Loucy (cell line): ENCODE data around the gene UBL4A.
"Not testable (repeated sequence)": the region's sequence is repeated elsewhere in the genome, so short reads cannot be mapped to it uniquely, and the experiment has no call there.

Source experiments
- H2AFZ ChIP-seq: fragments of 200-600 bp; sonication (generic); 2 replicates; pipeline ENCODE4 v1.6.0; 2016; ENCODE audit warnings: antibody characterized with exemption, mild to moderate bottlenecking, low read length, moderate library complexity
- H3F3A ChIP-seq: fragments of 200-600 bp; 2 replicates; pipeline ENCODE4 v1.6.0; 2016; ENCODE audit warnings: antibody characterized with exemption, low read depth, mild to moderate bottlenecking
- H3K27me3 ChIP-seq: fragments of 200-600 bp; sonication (generic); 2 replicates; pipeline ENCODE4 v1.6.1; 2014; ENCODE audit warnings: low read length, mild to moderate bottlenecking; ENCODE audit not compliant: insufficient read depth, poor library complexity, severe bottlenecking
- H3K36me3 ChIP-seq: fragments of 200-600 bp; sonication (generic); 2 replicates; pipeline ENCODE4 v1.6.1; 2016; ENCODE audit warnings: low read length; ENCODE audit not compliant: insufficient read depth
- H3K4me1 ChIP-seq: fragments of 200-600 bp; sonication (generic); 2 replicates; pipeline ENCODE4 v1.5.1; 2014; ENCODE audit warnings: low read length, mild to moderate bottlenecking; ENCODE audit not compliant: insufficient read depth, poor library complexity, severe bottlenecking
- H3K4me2 ChIP-seq: fragments of 200-600 bp; sonication (generic); 2 replicates; pipeline ENCODE4 v1.6.0; 2014; ENCODE audit warnings: antibody characterized with exemption, low read length, low read depth, mild to moderate bottlenecking; ENCODE audit not compliant: poor library complexity, severe bottlenecking
- H3K4me3 ChIP-seq: fragments of 200-600 bp; sonication (generic); 2 replicates; pipeline ENCODE4 v1.5.1; 2014; ENCODE audit warnings: low read length, mild to moderate bottlenecking, mixed read lengths; ENCODE audit not compliant: poor library complexity, severe bottlenecking
- H3K79me2 ChIP-seq: fragments of 200-600 bp; sonication (generic); 2 replicates; pipeline ENCODE4 v1.6.1; 2014; ENCODE audit warnings: low read length; ENCODE audit not compliant: insufficient read depth
- H3K9ac ChIP-seq: fragments of 200-600 bp; sonication (generic); 2 replicates; pipeline ENCODE4 v1.6.0; 2014; ENCODE audit warnings: mild to moderate bottlenecking, low read depth, low read length, moderate library complexity; ENCODE audit not compliant: poor library complexity, severe bottlenecking
- H3K9me2 ChIP-seq: fragments of 200-600 bp; sonication (generic); replicated peaks from 2 replicates; pipeline ENCODE4 v1.6.1; 2016; ENCODE audit warnings: low read depth, low read length, mixed read lengths
- H3K9me3 ChIP-seq: fragments of 200-600 bp; sonication (generic); 2 replicates; pipeline ENCODE4 v1.6.1; 2014; ENCODE audit warnings: mild to moderate bottlenecking, antibody characterized with exemption, low read length, low read depth; ENCODE audit not compliant: insufficient read depth
- H4K20me1 ChIP-seq: fragments of 200-600 bp; sonication (generic); 2 replicates; pipeline ENCODE4 v1.6.0; 2014; ENCODE audit warnings: antibody characterized with exemption, low read length, mild to moderate bottlenecking; ENCODE audit not compliant: insufficient read depth, poor library complexity, severe bottlenecking
- CTCF ChIP-seq: fragments of 200-600 bp; sonication (generic); conservative IDR thresholded peaks from 2 replicates; pipeline ENCODE4 v1.5.1; 2014; ENCODE audit warnings: mild to moderate bottlenecking, antibody characterized with exemption, low read length
- EZH2phosphoT487 ChIP-seq: fragments of 200-600 bp; IDR thresholded peaks from 2 replicates; pipeline ENCODE4 v1.6.1; 2018; ENCODE audit warnings: antibody characterized with exemption, mild to moderate bottlenecking, moderate library complexity, borderline replicate concordance

Gene UBL4A

GRCh38 chrX:154502989-154503388 lies 16.6 kb upstream of the UBL4A start:
- H3K79me2 ChIP-seq, result no peaks in the 10 kb centered on the region
- H4K20me1 ChIP-seq, result no peaks in the 10 kb centered on the region
- TF ChIP-seq CTCF (no peak), EZH2phosphoT487 (no peak)
- no peak overlapping the region for H3K4me3 ChIP-seq
- no peaks in the 10 kb centered on the region for H3F3A ChIP-seq
- H3K9me3 ChIP-seq, result no peaks in the 10 kb centered on the region
- H3K4me2 ChIP-seq, result no peak overlapping the region
- H3K4me1 ChIP-seq, result no peaks in the 10 kb centered on the region
- no peak overlapping the region for H2AFZ ChIP-seq
- no peaks in the 10 kb centered on the region for H3K36me3 ChIP-seq
- H3K27me3 ChIP-seq, result no peaks in the 10 kb centered on the region
- H3K9me2 ChIP-seq, result no peaks in the 10 kb centered on the region
- H3K9ac ChIP-seq, result no peak overlapping the region

GRCh38 chrX:154502098-154502497 lies 15.7 kb upstream of the UBL4A start:
- H4K20me1 ChIP-seq, result no peaks in the 10 kb centered on the region
- no peaks in the 10 kb centered on the region for H3F3A ChIP-seq
- H3K79me2 ChIP-seq, result no peaks in the 10 kb centered on the region
- H3K36me3 ChIP-seq, result no peaks in the 10 kb centered on the region
- no peaks in the 10 kb centered on the region for H3K4me1 ChIP-seq
- no peak overlapping the region for H2AFZ ChIP-seq
- H3K4me3 ChIP-seq, result no peak overlapping the region
- TF ChIP-seq CTCF (no peak), EZH2phosphoT487 (no peak)
- no peaks in the 10 kb centered on the region for H3K27me3 ChIP-seq
- H3K4me2 ChIP-seq, result no peak overlapping the region
- no peaks in the 10 kb centered on the region for H3K9me2 ChIP-seq
- no peaks in the 10 kb centered on the region for H3K9me3 ChIP-seq
- no peak overlapping the region for H3K9ac ChIP-seq

GRCh38 chrX:154501423-154501822 lies 15.0 kb upstream of the UBL4A start:
- not testable (repeated sequence) for H2AFZ ChIP-seq, H3K27me3 ChIP-seq, H3K9ac ChIP-seq, H3K9me3 ChIP-seq, H3F3A ChIP-seq, H3K4me1 ChIP-seq, H3K36me3 ChIP-seq, H3K4me3 ChIP-seq, H3K4me2 ChIP-seq, H3K79me2 ChIP-seq, H3K9me2 ChIP-seq, H4K20me1 ChIP-seq

- not testable (repeated sequence) for H3K9me3 ChIP-seq, H3K9me2 ChIP-seq, H3K36me3 ChIP-seq, H3K27me3 ChIP-seq, H3K4me3 ChIP-seq, H2AFZ ChIP-seq, H4K20me1 ChIP-seq, H3K4me2 ChIP-seq, H3K4me1 ChIP-seq, H3K9ac ChIP-seq, H3F3A ChIP-seq, H3K79me2 ChIP-seq
Observed at GRCh38 chrX:154496591-154497137, 10.2 kb upstream of the UBL4A start.
